ENCODE measurements around the gene CEBPZOS. TPM values are rescaled to one million over a fixed set of nuclear protein-coding genes. Genes with fewer than 3 reads are reported as not detected.

The CEBPZOS gene
- 27.2 TPM for total RNA-seq
- 27.8 TPM for polyA plus RNA-seq

GRCh38 chr2:37196320-37197195 lies at the start of gene CEBPZOS:
Gene CEBPZOS (plus strand): TSS chr2:37196496. CDS start chr2:37199705, 3,209 bp downstream.
- peak within 1 kb of the TSS; percentile 94 for H3K27ac ChIP-seq (ENCODE audit: low read depth)
- peaks cover 1% of the 10 kb centered on the region for H3K4me1 ChIP-seq (ENCODE audit: insufficient read depth)
- peaks cover 2% of the 10 kb centered on the region for H3K36me3 ChIP-seq (ENCODE audit: insufficient read depth)
- under 1% methylated on average over 72 of the region's 72 CpGs for WGBS
- DNase-seq (ENCODE audit: extremely low spot score): peak; percentile 62
- H3K4me3 ChIP-seq (ENCODE audit: low read depth, low read length): peak within 1 kb of the TSS; percentile 87

GRCh38 chr2:37148325-37148724 lies 48.0 kb upstream of the CEBPZOS start:
- Histone ChIP-seq H3K27ac (ENCODE audit: low read depth) (no peak overlapping the region), H3K36me3 (ENCODE audit: insufficient read depth) (peaks cover 9% of the 10 kb centered on the region), H3K4me3 (ENCODE audit: low read depth, low read length) (no peak overlapping the region), H3K4me1 (ENCODE audit: insufficient read depth) (no peaks in the 10 kb centered on the region)
- 91% methylated on average over 7 of the region's 7 CpGs for WGBS
- DNase-seq (ENCODE audit: extremely low spot score): no peak

- no peak for DNase-seq (ENCODE audit: extremely low spot score)
- Histone ChIP-seq H3K36me3 (ENCODE audit: insufficient read depth) (peaks cover 6% of the 10 kb centered on the region), H3K27ac (ENCODE audit: low read depth) (no peak overlapping the region), H3K4me1 (ENCODE audit: insufficient read depth) (no peaks in the 10 kb centered on the region), H3K4me3 (ENCODE audit: low read depth, low read length) (no peak overlapping the region)
- WGBS: 39% methylated on average over 6 of the region's 6 CpGs
Measured at GRCh38 chr2:37149626-37150322, 46.5 kb upstream of the CEBPZOS start.

DNA sequence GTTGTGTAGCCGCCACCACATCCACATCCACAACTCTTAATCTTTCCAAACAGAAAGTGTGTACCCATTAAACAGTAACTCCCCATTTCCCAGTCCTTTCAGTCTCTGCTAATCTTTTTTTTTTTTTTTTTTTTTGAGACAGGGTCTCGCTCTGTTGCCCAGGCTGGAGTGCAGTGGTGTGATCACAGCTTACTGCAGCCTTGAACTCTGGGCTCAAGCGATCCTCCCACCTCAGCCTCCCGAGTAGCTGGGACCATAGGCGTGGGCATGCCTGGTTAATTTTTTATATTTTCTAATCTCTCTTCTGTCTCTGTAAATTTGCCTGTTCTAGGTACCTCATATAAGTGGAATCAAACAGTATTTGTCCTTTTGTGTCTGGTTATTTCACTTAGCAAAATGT lies 43.1 kb upstream of the CEBPZOS start:
- Histone ChIP-seq H3K4me1 (ENCODE audit: insufficient read depth) (no peaks in the 10 kb centered on the region), H3K36me3 (ENCODE audit: insufficient read depth) (no peaks in the 10 kb centered on the region), H3K4me3 (ENCODE audit: low read depth, low read length) (no peak overlapping the region), H3K27ac (ENCODE audit: low read depth) (no peak overlapping the region)
- 87% methylated on average over 5 of the region's 5 CpGs for WGBS
- DNase-seq (ENCODE audit: extremely low spot score): no peak

GRCh38 chr2:37154785-37155184 lies 41.5 kb upstream of the CEBPZOS start:
- H3K36me3 ChIP-seq (ENCODE audit: insufficient read depth): no peaks in the 10 kb centered on the region
- no peaks in the 10 kb centered on the region for H3K4me1 ChIP-seq (ENCODE audit: insufficient read depth)
- H3K4me3 ChIP-seq (ENCODE audit: low read depth, low read length): no peak overlapping the region
- 93% methylated on average over 4 of the region's 4 CpGs for WGBS
- no peak overlapping the region for H3K27ac ChIP-seq (ENCODE audit: low read depth)
- no peak for DNase-seq (ENCODE audit: extremely low spot score)

GRCh38 chr2:37156071-37156856 lies 40.0 kb upstream of the CEBPZOS start:
- H3K27ac ChIP-seq (ENCODE audit: low read depth): peak overlapping the region; percentile 85
- under 1% methylated on average over 27 of the region's 27 CpGs for WGBS
- DNase-seq (ENCODE audit: extremely low spot score): peak; percentile 61
- peak overlapping the region; percentile 74 for H3K4me3 ChIP-seq (ENCODE audit: low read depth, low read length)
- no peaks in the 10 kb centered on the region for H3K36me3 ChIP-seq (ENCODE audit: insufficient read depth)
- H3K4me1 ChIP-seq (ENCODE audit: insufficient read depth): no peaks in the 10 kb centered on the region

GRCh38 chr2:37156857-37157714 lies 39.2 kb upstream of the CEBPZOS start, which contains the start of gene EIF2AK2:
Gene EIF2AK2 (minus strand): TSS chr2:37156980. CDS start chr2:37147806, 9,174 bp downstream.
- peak; percentile 59 for DNase-seq (ENCODE audit: extremely low spot score)
- 8% methylated on average over 55 of the region's 55 CpGs for WGBS

GRCh38 chr2:37164757-37165156 lies 31.5 kb upstream of the CEBPZOS start:
- no peak for DNase-seq (ENCODE audit: extremely low spot score)
- WGBS: 93% methylated on average over 1 of the region's 1 CpG
- H3K27ac ChIP-seq (ENCODE audit: low read depth): no peak overlapping the region
- no peaks in the 10 kb centered on the region for H3K4me1 ChIP-seq (ENCODE audit: insufficient read depth)
- H3K36me3 ChIP-seq (ENCODE audit: insufficient read depth): no peaks in the 10 kb centered on the region
- no peak overlapping the region for H3K4me3 ChIP-seq (ENCODE audit: low read depth, low read length)

More at GRCh38 chr2:37156857-37157714, 39.2 kb upstream of the CEBPZOS start, which contains the start of gene EIF2AK2:
- Histone ChIP-seq H3K4me3 (ENCODE audit: low read depth, low read length) (peak within 1 kb of the TSS; percentile 74), H3K36me3 (ENCODE audit: insufficient read depth) (no peaks in the 10 kb centered on the region), H3K27ac (ENCODE audit: low read depth) (peak within 1 kb of the TSS; percentile 85), H3K4me1 (ENCODE audit: insufficient read depth) (no peaks in the 10 kb centered on the region)

GRCh38 chr2:37167636-37168180 lies 28.6 kb upstream of the CEBPZOS start:
- WGBS: 94% methylated on average over 3 of the region's 3 CpGs

GRCh38 chr2:37168217-37168981 lies 27.9 kb upstream of the CEBPZOS start:
- no peaks in the 10 kb centered on the region for H3K4me1 ChIP-seq (ENCODE audit: insufficient read depth)

More at GRCh38 chr2:37167636-37168180, 28.6 kb upstream of the CEBPZOS start:
- no peaks in the 10 kb centered on the region for H3K36me3 ChIP-seq (ENCODE audit: insufficient read depth)
- no peak for DNase-seq (ENCODE audit: extremely low spot score)
- H3K4me3 ChIP-seq (ENCODE audit: low read depth, low read length): no peak overlapping the region
- H3K27ac ChIP-seq (ENCODE audit: low read depth): no peak overlapping the region
- H3K4me1 ChIP-seq (ENCODE audit: insufficient read depth): no peaks in the 10 kb centered on the region

DNA sequence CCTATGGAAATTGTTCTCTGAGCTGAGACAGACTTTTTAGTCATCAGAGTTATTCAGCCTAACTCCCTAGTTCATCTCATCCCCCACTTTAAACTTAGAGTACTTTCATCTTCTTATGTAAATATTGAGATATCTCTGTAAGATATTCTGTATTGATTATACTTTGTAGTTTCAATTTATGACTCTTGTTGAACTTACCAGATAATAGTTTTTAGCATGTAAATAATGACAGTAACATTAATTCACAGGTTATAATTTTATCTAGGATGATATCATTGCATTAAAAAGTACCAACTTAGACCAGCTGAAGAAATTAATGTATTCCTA lies 24.7 kb upstream of the CEBPZOS start:
- no peak overlapping the region for H3K4me3 ChIP-seq (ENCODE audit: low read depth, low read length)

More at GRCh38 chr2:37168217-37168981, 27.9 kb upstream of the CEBPZOS start:
- no peaks in the 10 kb centered on the region for H3K36me3 ChIP-seq (ENCODE audit: insufficient read depth)
- H3K27ac ChIP-seq (ENCODE audit: low read depth): no peak overlapping the region
- DNase-seq (ENCODE audit: extremely low spot score): no peak
- H3K4me3 ChIP-seq (ENCODE audit: low read depth, low read length): no peak overlapping the region
- 55% methylated on average over 17 of the region's 17 CpGs for WGBS

DNA sequence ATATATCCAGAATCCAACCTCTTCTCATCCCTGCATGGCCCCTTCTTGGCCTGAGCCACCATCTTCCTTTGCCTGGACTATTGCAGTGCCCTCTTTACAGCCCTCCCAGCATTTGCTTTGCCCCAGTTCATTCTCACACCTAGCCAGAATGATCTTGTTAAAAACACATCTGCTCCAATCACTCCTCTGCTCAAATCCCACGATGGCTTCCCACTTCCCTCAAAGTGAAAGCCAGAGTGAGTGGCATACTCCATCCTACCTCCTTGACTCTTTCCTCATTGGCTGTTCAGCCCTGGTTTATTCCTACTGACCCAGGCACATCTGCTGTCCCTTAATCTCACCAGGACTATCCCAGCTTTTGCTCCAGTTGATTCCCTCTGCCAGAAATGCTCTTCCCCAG lies 22.6 kb upstream of the CEBPZOS start:
- H3K4me1 ChIP-seq (ENCODE audit: insufficient read depth): no peaks in the 10 kb centered on the region
- no peak overlapping the region for H3K27ac ChIP-seq (ENCODE audit: low read depth)
- no peak for DNase-seq (ENCODE audit: extremely low spot score)
- no peak overlapping the region for H3K4me3 ChIP-seq (ENCODE audit: low read depth, low read length)
- H3K36me3 ChIP-seq (ENCODE audit: insufficient read depth): no peaks in the 10 kb centered on the region
- WGBS: 67% methylated on average over 1 of the region's 1 CpG

More for the DNA sequence above, 24.7 kb upstream of the CEBPZOS start:
- Histone ChIP-seq H3K36me3 (ENCODE audit: insufficient read depth) (no peaks in the 10 kb centered on the region), H3K4me1 (ENCODE audit: insufficient read depth) (no peaks in the 10 kb centered on the region), H3K27ac (ENCODE audit: low read depth) (no peak overlapping the region)
- DNase-seq (ENCODE audit: extremely low spot score): no peak

All from urinary bladder (tissue), 4 donors.